Lower lobe of right lung (tissue), 2 donors: ENCODE measurements around the gene DENR. TPM values are rescaled to one million over a fixed set of nuclear protein-coding genes. Genes with fewer than 3 reads are reported as not detected.

ENCODE experiments used
- ATAC-seq, 2 donors: fragments of 200-7000 bp; cut with Tn5 transposase; one replicate each; pipeline ENCODE4 v1.9.1; 2020 to 2022; ENCODE audit warnings: mild to moderate bottlenecking in 2 of 2, moderate library complexity in 2 of 2
- DNase-seq: peaks from one replicate; pipeline ENCODE4 v3.0.0-alpha.2; 2020
- H3K27ac ChIP-seq: fragments of 200-600 bp; one replicate; pipeline ENCODE4 v1.8.0; 2022
- H3K27me3 ChIP-seq: fragments of 200-600 bp; one replicate; pipeline ENCODE4 v1.8.0; 2022; ENCODE audit warnings: low read depth
- H3K36me3 ChIP-seq: fragments of 200-600 bp; one replicate; pipeline ENCODE4 v1.8.0; 2022; ENCODE audit warnings: mild to moderate bottlenecking
- H3K4me1 ChIP-seq: fragments of 200-600 bp; one replicate; pipeline ENCODE4 v1.8.0; 2022
- H3K4me3 ChIP-seq: fragments of 200-600 bp; one replicate; pipeline ENCODE4 v1.8.0; 2022; ENCODE audit warnings: mild to moderate bottlenecking
- H3K9me3 ChIP-seq: fragments of 200-600 bp; one replicate; pipeline ENCODE4 v1.8.0; 2022
- CTCF ChIP-seq: fragments of 200-600 bp; IDR thresholded peaks from one replicate; pipeline ENCODE4 v1.8.0; 2022; ENCODE audit warnings: antibody characterized with exemption, mild to moderate bottlenecking
- intact Hi-C: fragments of 100-400 bp; cut with DNase I; formaldehyde crosslinking; loops from one replicate; pipeline ENCODE4 v1.11.0; 2022
- total RNA-seq: library from RNA; stranded (reverse); fragmentation: NEBNext Ultra II Directional; extraction: Animal tissue kit (Norgen Biotek cat#: 25700); gene quantifications from one replicate; pipeline ENCODE4 v1.2.1, GENCODE V29; 2021
- donor health status: DM: no; HTN: yes; CAD: no; lungs with severe emphysema.

Gene DENR
- total RNA-seq, 1 donor from 2014 or later, result 30.9 TPM

- DNase-seq (no peak), ATAC-seq (no peak)
- no peak for TF ChIP-seq CTCF
- H3K4me3 ChIP-seq, result peak overlapping the region; percentile 40
- H3K4me1 ChIP-seq, result peaks cover 6% of the 10 kb centered on the region
- no peaks in the 10 kb centered on the region for H3K27me3 ChIP-seq
- H3K36me3 ChIP-seq, result no peaks in the 10 kb centered on the region
- H3K27ac ChIP-seq, result no peak overlapping the region
- intact Hi-C loops, result no loop called here
- no peaks in the 10 kb centered on the region for H3K9me3 ChIP-seq
Observed at GRCh38 chr12:122729583-122730214, 22.9 kb upstream of the DENR start.

- no peak for TF ChIP-seq CTCF
- ATAC-seq (peak; percentile 52 to 54), DNase-seq (no peak)
- Histone ChIP-seq H3K4me3 (peak within 1 kb of the TSS; percentile 40), H3K4me1 (peaks cover 6% of the 10 kb centered on the region), H3K36me3 (no peaks in the 10 kb centered on the region), H3K27ac (no peak within 1 kb of the TSS), H3K9me3 (no peaks in the 10 kb centered on the region), H3K27me3 (no peaks in the 10 kb centered on the region)
- intact Hi-C loops, result no loop called here
Observed at GRCh38 chr12:122730215-122731014, 22.2 kb upstream of the DENR start, which contains the start of gene HCAR1. Gene HCAR1, minus strand, starts transcription at chr12:122730844. Its CDS starts 505 bp downstream, at chr12:122730339.

- Histone ChIP-seq H3K9me3 (no peaks in the 10 kb centered on the region), H3K27ac (no peak overlapping the region), H3K4me3 (no peak overlapping the region), H3K36me3 (no peaks in the 10 kb centered on the region), H3K27me3 (no peaks in the 10 kb centered on the region), H3K4me1 (no peaks in the 10 kb centered on the region)
- ATAC-seq (no peak), DNase-seq (no peak)
- TF ChIP-seq CTCF, result no peak
- intact Hi-C loops, result no loop called here
Observed at GRCh38 chr12:122732170-122732569, 20.5 kb upstream of the DENR start.

- DNase-seq (no peak), ATAC-seq (no peak)
- Histone ChIP-seq H3K9me3 (no peaks in the 10 kb centered on the region), H3K36me3 (no peaks in the 10 kb centered on the region), H3K27ac (no peak overlapping the region), H3K4me1 (no peaks in the 10 kb centered on the region), H3K4me3 (no peak overlapping the region), H3K27me3 (no peaks in the 10 kb centered on the region)
- TF ChIP-seq CTCF, result no peak
- intact Hi-C loops, result no loop called here
Observed at GRCh38 chr12:122732611-122733010, 20.0 kb upstream of the DENR start.

GRCh38 chr12:122738571-122738970 is 14.1 kb upstream of the DENR start:
- intact Hi-C loops, result no loop called here
- no peaks in the 10 kb centered on the region for H3K9me3 ChIP-seq
- H3K4me1 ChIP-seq, result no peaks in the 10 kb centered on the region
- H3K4me3 ChIP-seq, result no peak overlapping the region
- no peak for TF ChIP-seq CTCF
- H3K36me3 ChIP-seq, result no peaks in the 10 kb centered on the region
- DNase-seq, result no peak
- no peak for ATAC-seq
- no peak overlapping the region for H3K27ac ChIP-seq
- no peaks in the 10 kb centered on the region for H3K27me3 ChIP-seq
